Left lung (tissue), 10 donors: ENCODE data around the gene EHD3. TPM values are rescaled to one million over a fixed set of nuclear protein-coding genes. Genes with fewer than 3 reads are reported as not detected.

ENCODE experiments used
- ATAC-seq: fragments of 200-7000 bp; cut with Tn5 transposase; one replicate; pipeline ENCODE4 v1.9.1; 2020; ENCODE audit warnings: moderate library complexity
- DNase-seq, 4 donors: peaks; one replicate each; pipeline ENCODE4 v3.0.0-alpha.2; 2013 to 2020
- H3K27ac ChIP-seq, 2 donors: fragments of 200-600 bp; sonication (generic) in 1 of 2; one replicate each; pipeline versions ENCODE4 v1.5.0 to v1.8.0; 2020 to 2021
- H3K27me3 ChIP-seq, 2 donors: fragments of 200-600 bp; sonication (generic) in 1 of 2; one replicate each; pipeline versions ENCODE4 v1.5.0 to v1.8.0; 2020 to 2021
- H3K36me3 ChIP-seq, 2 donors: fragments of 200-600 bp; sonication (generic) in 1 of 2; one replicate each; pipeline versions ENCODE4 v1.5.0 to v1.8.0; 2020 to 2021
- H3K4me1 ChIP-seq, 2 donors: fragments of 200-600 bp; one replicate each; pipeline ENCODE4 v1.8.0; 2021
- H3K4me3 ChIP-seq, 2 donors: fragments of 200-600 bp; sonication (generic) in 1 of 2; one replicate each; pipeline versions ENCODE4 v1.5.0 to v1.8.0; 2020 to 2021; ENCODE audit warnings: mild to moderate bottlenecking in 1 of 2
- H3K9me3 ChIP-seq, 2 donors: fragments of 200-600 bp; sonication (generic) in 1 of 2; one replicate each; pipeline versions ENCODE4 v1.5.0 to v1.8.0; 2020 to 2021
- CTCF ChIP-seq, 2 donors: fragments of 200-600 bp; sonication (generic) in 1 of 2; IDR thresholded peaks; one replicate each; pipeline versions ENCODE4 v1.5.0 to v1.8.0; 2021; ENCODE audit warnings: antibody characterized with exemption in 2 of 2
- intact Hi-C, 2 donors: fragments of 100-400 bp; cut with DNase I; formaldehyde crosslinking; loops; one replicate each; pipeline versions ENCODE4 v1.11.2 to v1.14.2; 2022
- polyA plus RNA-seq, 6 donors: library from polyadenylated mRNA; unstranded; fragments of 120-200 nt; gene quantifications; one replicate each; pipeline ENCODE4 v1.2.1, GENCODE V29; 2013; ENCODE audit not compliant: insufficient read length in 6 of 6
- total RNA-seq, 2 donors: library from RNA; stranded (reverse); fragmentation: NEBNext Ultra II Directional; extraction: Animal tissue kit (Norgen Biotek cat#: 25700); gene quantifications; one replicate each; pipeline ENCODE4 v1.2.1, GENCODE V29; 2021
- donor health status: DM: no; HTN: yes; CAD: no.
- donor health status: DM: no; HTN: no; CAD: no.

The EHD3 gene
- total and polyA plus RNA-seq, 8 donors, result 6.8 to 12.1 (median 8.9) TPM

GRCh38 chr2:31247711-31248110 lies 13.8 kb downstream of the EHD3 start:
- no peaks in the 10 kb centered on the region for H3K4me1 ChIP-seq
- H3K27ac ChIP-seq, result no peak overlapping the region
- H3K27me3 ChIP-seq, result no peaks in the 10 kb centered on the region
- H3K9me3 ChIP-seq, result no peaks in the 10 kb centered on the region
- DNase-seq, result no peak
- H3K36me3 ChIP-seq, result no peaks in the 10 kb centered on the region
- no peak for ATAC-seq
- intact Hi-C loops, result no loop called here
- no peak for TF ChIP-seq CTCF (IDR thresholded peaks at IDR 0.05)
- H3K4me3 ChIP-seq, result no peak overlapping the region

GRCh38 chr2:31248139-31248538 lies 14.2 kb downstream of the EHD3 start:
- H3K27ac ChIP-seq, result no peak overlapping the region
- no peak overlapping the region for H3K4me3 ChIP-seq
- TF ChIP-seq CTCF (IDR thresholded peaks at IDR 0.05), result no peak
- ATAC-seq (no peak), DNase-seq (no peak)
- intact Hi-C loops, result no loop called here
- no peaks in the 10 kb centered on the region for H3K27me3 ChIP-seq
- H3K36me3 ChIP-seq, result no peaks in the 10 kb centered on the region
- H3K4me1 ChIP-seq, result no peaks in the 10 kb centered on the region
- no peaks in the 10 kb centered on the region for H3K9me3 ChIP-seq

GRCh38 chr2:31249009-31249690 lies 15.2 kb downstream of the EHD3 start:
- Histone ChIP-seq H3K36me3 (no peaks in the 10 kb centered on the region), H3K4me1 (no peaks in the 10 kb centered on the region), H3K9me3 (no peaks in the 10 kb centered on the region), H3K27ac (no peak overlapping the region), H3K4me3 (no peak overlapping the region), H3K27me3 (no peaks in the 10 kb centered on the region)
- DNase-seq (no peak), ATAC-seq (no peak)
- no peak for TF ChIP-seq CTCF (IDR thresholded peaks at IDR 0.05)
- intact Hi-C loops, result no loop called here

GRCh38 chr2:31251018-31251417 lies 17.1 kb downstream of the EHD3 start:
- Histone ChIP-seq H3K36me3 (no peaks in the 10 kb centered on the region), H3K27me3 (no peaks in the 10 kb centered on the region), H3K4me1 (no peaks in the 10 kb centered on the region), H3K27ac (no peak overlapping the region), H3K9me3 (no peaks in the 10 kb centered on the region), H3K4me3 (no peak overlapping the region)
- no peak for DNase-seq
- TF ChIP-seq CTCF (IDR thresholded peaks at IDR 0.05), result no peak
- intact Hi-C loops, result no loop called here
- no peak for ATAC-seq

- no peak overlapping the region for H3K27ac ChIP-seq
- no peaks in the 10 kb centered on the region for H3K4me1 ChIP-seq
- H3K4me3 ChIP-seq, result no peak overlapping the region
- TF ChIP-seq CTCF (IDR thresholded peaks at IDR 0.05), result no peak
- no peaks in the 10 kb centered on the region for H3K36me3 ChIP-seq
- no peak for DNase-seq
- intact Hi-C loops, result no loop called here
- ATAC-seq, result no peak
- H3K27me3 ChIP-seq, result no peaks in the 10 kb centered on the region
- H3K9me3 ChIP-seq, result no peaks in the 10 kb centered on the region
Observed at GRCh38 chr2:31251851-31252250, 17.9 kb downstream of the EHD3 start.
